GM23338 (cell line): ENCODE results near the gene PARD3.

Experiments used
- CREB1 ChIP-seq: fragments of 250-450 bp; sonication (Bioruptor Pico); IDR thresholded peaks from 2 replicates; pipeline ENCODE4 v1.5.0; 2020; ENCODE audit warnings: low read depth, mild to moderate bottlenecking, moderate library complexity
- CTCF ChIP-seq, 2 experiments: fragments of 200-600 bp in 1 of 2; sonication (generic) in 1 of 2; conservative IDR thresholded peaks; 2 replicates each; pipeline versions ENCODE4 v1.5.1 to v1.6.1; 2016 to 2017; ENCODE audit warnings: antibody characterized with exemption in 2 of 2, low read depth in 2 of 2, mild to moderate bottlenecking in 2 of 2, moderate library complexity in 1 of 2
- ETS1 ChIP-seq: IDR thresholded peaks from 2 replicates; pipeline ENCODE4 v1.6.1; 2016; ENCODE audit warnings: antibody characterized with exemption
- EZH2 ChIP-seq: fragments of 200-600 bp; sonication (generic); IDR thresholded peaks from one replicate; pipeline ENCODE4 v1.8.0; 2017; ENCODE audit warnings: antibody characterized with exemption, mild to moderate bottlenecking, low read depth; ENCODE audit not compliant: unreplicated experiment
- EZH2phosphoT487 ChIP-seq: fragments of 200-600 bp; sonication (generic); IDR thresholded peaks from one replicate; pipeline ENCODE4 v1.8.1; 2018; ENCODE audit warnings: antibody characterized with exemption; ENCODE audit not compliant: unreplicated experiment
- JUNB ChIP-seq: IDR thresholded peaks from one replicate; pipeline ENCODE4 v1.6.1; 2016; ENCODE audit warnings: antibody characterized with exemption; ENCODE audit not compliant: unreplicated experiment
- POLR2AphosphoS5 ChIP-seq: IDR thresholded peaks from 2 replicates; pipeline ENCODE4 v1.6.1; 2016; ENCODE audit warnings: antibody characterized with exemption, low read depth
- REST ChIP-seq: IDR thresholded peaks from one replicate; pipeline ENCODE4 v1.6.1; 2018; ENCODE audit warnings: antibody characterized with exemption; ENCODE audit not compliant: unreplicated experiment
- STAT1 ChIP-seq: IDR thresholded peaks from one replicate; pipeline ENCODE4 v1.6.1; 2016; ENCODE audit warnings: antibody characterized with exemption; ENCODE audit not compliant: unreplicated experiment
- ZNF114 ChIP-seq: fragments of 250-450 bp; sonication (Bioruptor Pico); IDR thresholded peaks from 2 replicates; pipeline ENCODE4 v1.5.0; 2020; ENCODE audit warnings: mild to moderate bottlenecking, moderate library complexity
- ZNF331 ChIP-seq: fragments of 250-450 bp; sonication (Bioruptor Pico); IDR thresholded peaks from 2 replicates; pipeline ENCODE4 v1.5.0; 2020; ENCODE audit warnings: low read depth, mild to moderate bottlenecking, moderate library complexity

GRCh38 chr10:34696423-34696822, 118.7 kb downstream of the PARD3 start:
- TF ChIP-seq CTCF (conservative IDR thresholded peaks at IDR 0.05; ENCODE audit: low read depth in 2 of 2) (no peak), EZH2 (no peak), CREB1 (CRISPR knock-in tag) (no peak), REST (no peak), POLR2AphosphoS5 (no peak), EZH2phosphoT487 (no peak), ETS1 (no peak), JUNB (no peak), ZNF331 (no peak), ZNF114 (no peak), STAT1 (no peak)
